Heart right ventricle (tissue), 16 donors: ENCODE results near the gene RALGPS1. TPM values are rescaled to one million over a fixed set of nuclear protein-coding genes. Genes with fewer than 3 reads are reported as not detected.

Source experiments
- ATAC-seq, 8 donors: fragments of 200-7000 bp; cut with Tn5 transposase; one replicate each; pipeline ENCODE4 v1.9.1; 2020; ENCODE audit warnings: mild to moderate bottlenecking in 8 of 8, moderate library complexity in 8 of 8, moderate number of reproducible peaks in 1 of 8
- DNase-seq, 2 donors: peaks; one replicate each; pipeline ENCODE4 v3.0.0-alpha.2; 2020
- H3K27ac ChIP-seq, 10 donors: fragments of 200-600 bp; sonication (generic) in 2 of 10; one replicate each; pipeline versions ENCODE4 v1.5.0 to v1.8.0; 2020 to 2022; ENCODE audit warnings: mild to moderate bottlenecking in 3 of 10
- H3K27me3 ChIP-seq, 7 donors: fragments of 200-600 bp; one replicate each; pipeline ENCODE4 v1.8.0; 2021 to 2022; ENCODE audit warnings: mild to moderate bottlenecking in 2 of 7
- H3K36me3 ChIP-seq, 9 donors: fragments of 200-600 bp; sonication (generic) in 1 of 9; one replicate each; pipeline versions ENCODE4 v1.5.0 to v1.8.0; 2020 to 2022; ENCODE audit warnings: mild to moderate bottlenecking in 2 of 9
- H3K4me1 ChIP-seq, 9 donors: fragments of 200-600 bp; sonication (generic) in 1 of 9; one replicate each; pipeline versions ENCODE4 v1.5.0 to v1.8.0; 2020 to 2022; ENCODE audit warnings: mild to moderate bottlenecking in 4 of 9
- H3K4me3 ChIP-seq, 10 donors: fragments of 200-600 bp; sonication (generic) in 2 of 10; one replicate each; pipeline versions ENCODE4 v1.5.0 to v1.8.0; 2020 to 2022; ENCODE audit warnings: mild to moderate bottlenecking in 7 of 10, moderate library complexity in 2 of 10
- H3K9me3 ChIP-seq, 11 donors: fragments of 200-600 bp in 10 of 11; sonication (generic) in 2 of 11; one replicate each; pipeline versions ENCODE4 v1.5.0 to v1.8.0; 2013 to 2022; ENCODE audit warnings: mild to moderate bottlenecking in 2 of 11, control low read depth in 1 of 11, moderate library complexity in 1 of 11
- WGBS, 2 donors: extraction: QIAGEN DNeasy Blood & Tissue Kit; methylation state at CpG; one replicate each; pipeline ENCODE4 v1.1.7; 2013; ENCODE audit warnings: inconsistent platforms in 1 of 2; 5-methylcytosine and 5-hydroxymethylcytosine counted together
- intact Hi-C, 10 donors: fragments of 100-400 bp; cut with DNase I; formaldehyde crosslinking; loops; one replicate each; pipeline versions ENCODE4 v1.11.1 to v1.14.2; 2022
- polyA plus RNA-seq, 2 donors: library from polyadenylated mRNA; stranded (reverse); fragments of 200-250 nt; gene quantifications; one replicate each; pipeline ENCODE4 v1.2.3, GENCODE V29; 2013
- total RNA-seq, 10 donors: library from RNA; stranded (reverse); fragmentation: NEBNext Ultra II Directional in 3 of 10; extraction: Animal tissue kit (Norgen Biotek cat#: 25700) in 3 of 10; gene quantifications; one replicate each; pipeline versions ENCODE4 v1.2.1 to v1.2.4, GENCODE V29; 2021 to 2023
- TF ChIP-seq, protein P1 (sequence below), 9 donors: fragments of 200-600 bp; sonication (generic) in 2 of 9; IDR thresholded peaks; one replicate each; pipeline versions ENCODE4 v1.5.0 to v1.8.0; 2021 to 2022; ENCODE audit warnings: antibody characterized with exemption in 9 of 9, mild to moderate bottlenecking in 5 of 9, moderate library complexity in 1 of 9
- donor health status: Arrhythmogenic right ventricular cardiomyopathy.
- donor health status: ischemic (EF 13 %, LVEDD 7.1; RV severe dilation, severe dysfunction).
- donor health status: healthy with polysubstance abuse.
- donor health status: DM: no; HTN: yes; CAD: no.
- donor health status: DM: no; HTN: no; CAD: no.
- donor health status: ischemic (EF 25% LVEDD 6.9; RV normal size, moderate dysfunction).
- donor health status: ischemic (EF 25% LVEDD 5.7; RV mildly dilated, moderate dysfunction).
- donor health status: healthy.
- donor health status: DM: yes; HTN: yes; CAD: no.
- donor health status: Ischemic cardiomyopathy.
- donor health status: ischemic (EF 35%, LVEDD 5.7; RV mildly dilated, moderate dysfunction).
- donor health status: nonischemic (EF 11% LVEDD 7.7; RV severe dilation, severe dysfunction).
- donor health status: DM: yes; HTN: yes; CAD: no.
- donor health status: PGD.
- donor health status: ischemic (EF 29% LVEDD 5.4; RV normal size, mild dysfunction).
- donor health status: nonischemic (EF 23%, LVEDD 6.1; RV moderate dilation, normal function).

RALGPS1 gene
- total and polyA plus RNA-seq, 12 donors, result 4.2 to 25.0 (median 16.8) TPM

DNA sequence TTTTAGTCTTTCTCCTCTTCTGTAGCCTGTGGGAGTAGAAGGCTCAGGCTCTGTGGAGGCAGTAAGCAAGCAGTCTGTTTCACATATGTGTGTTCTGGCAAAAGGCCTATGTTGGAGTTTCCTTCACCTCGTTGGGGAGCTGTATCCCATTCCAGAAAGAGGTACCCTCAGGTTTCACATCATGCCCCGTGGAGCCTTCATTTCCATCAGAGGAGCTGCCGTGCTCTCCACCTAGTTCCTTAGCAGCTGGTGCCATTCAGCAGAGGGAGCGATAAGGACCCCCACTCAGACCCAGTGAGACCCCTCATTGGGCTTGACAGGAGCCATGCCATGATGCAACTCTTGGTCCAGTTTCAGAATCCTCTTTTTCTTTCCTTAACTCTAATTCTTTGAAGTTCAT lies 258.5 kb downstream of the RALGPS1 start:
- TF ChIP-seq, protein P1, sequence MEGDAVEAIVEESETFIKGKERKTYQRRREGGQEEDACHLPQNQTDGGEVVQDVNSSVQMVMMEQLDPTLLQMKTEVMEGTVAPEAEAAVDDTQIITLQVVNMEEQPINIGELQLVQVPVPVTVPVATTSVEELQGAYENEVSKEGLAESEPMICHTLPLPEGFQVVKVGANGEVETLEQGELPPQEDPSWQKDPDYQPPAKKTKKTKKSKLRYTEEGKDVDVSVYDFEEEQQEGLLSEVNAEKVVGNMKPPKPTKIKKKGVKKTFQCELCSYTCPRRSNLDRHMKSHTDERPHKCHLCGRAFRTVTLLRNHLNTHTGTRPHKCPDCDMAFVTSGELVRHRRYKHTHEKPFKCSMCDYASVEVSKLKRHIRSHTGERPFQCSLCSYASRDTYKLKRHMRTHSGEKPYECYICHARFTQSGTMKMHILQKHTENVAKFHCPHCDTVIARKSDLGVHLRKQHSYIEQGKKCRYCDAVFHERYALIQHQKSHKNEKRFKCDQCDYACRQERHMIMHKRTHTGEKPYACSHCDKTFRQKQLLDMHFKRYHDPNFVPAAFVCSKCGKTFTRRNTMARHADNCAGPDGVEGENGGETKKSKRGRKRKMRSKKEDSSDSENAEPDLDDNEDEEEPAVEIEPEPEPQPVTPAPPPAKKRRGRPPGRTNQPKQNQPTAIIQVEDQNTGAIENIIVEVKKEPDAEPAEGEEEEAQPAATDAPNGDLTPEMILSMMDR (IDR thresholded peaks at IDR 0.05), result no peak
- no peak for ATAC-seq
- no peaks in the 10 kb centered on the region for H3K9me3 ChIP-seq
- intact Hi-C loops, result no loop called here
- no peak for DNase-seq
- no peaks in the 10 kb centered on the region for H3K27me3 ChIP-seq
- 89% methylated on average over 4 of the region's 4 CpGs for WGBS, 2 donors
- H3K4me3 ChIP-seq, result no peak overlapping the region
- H3K36me3 ChIP-seq, result peaks cover 0 to 24% (median 0%) of the 10 kb centered on the region in 9 donors
- no peak overlapping the region for H3K27ac ChIP-seq
- H3K4me1 ChIP-seq, result peaks cover 0 to 27% (median 11%) of the 10 kb centered on the region in 9 donors

DNA sequence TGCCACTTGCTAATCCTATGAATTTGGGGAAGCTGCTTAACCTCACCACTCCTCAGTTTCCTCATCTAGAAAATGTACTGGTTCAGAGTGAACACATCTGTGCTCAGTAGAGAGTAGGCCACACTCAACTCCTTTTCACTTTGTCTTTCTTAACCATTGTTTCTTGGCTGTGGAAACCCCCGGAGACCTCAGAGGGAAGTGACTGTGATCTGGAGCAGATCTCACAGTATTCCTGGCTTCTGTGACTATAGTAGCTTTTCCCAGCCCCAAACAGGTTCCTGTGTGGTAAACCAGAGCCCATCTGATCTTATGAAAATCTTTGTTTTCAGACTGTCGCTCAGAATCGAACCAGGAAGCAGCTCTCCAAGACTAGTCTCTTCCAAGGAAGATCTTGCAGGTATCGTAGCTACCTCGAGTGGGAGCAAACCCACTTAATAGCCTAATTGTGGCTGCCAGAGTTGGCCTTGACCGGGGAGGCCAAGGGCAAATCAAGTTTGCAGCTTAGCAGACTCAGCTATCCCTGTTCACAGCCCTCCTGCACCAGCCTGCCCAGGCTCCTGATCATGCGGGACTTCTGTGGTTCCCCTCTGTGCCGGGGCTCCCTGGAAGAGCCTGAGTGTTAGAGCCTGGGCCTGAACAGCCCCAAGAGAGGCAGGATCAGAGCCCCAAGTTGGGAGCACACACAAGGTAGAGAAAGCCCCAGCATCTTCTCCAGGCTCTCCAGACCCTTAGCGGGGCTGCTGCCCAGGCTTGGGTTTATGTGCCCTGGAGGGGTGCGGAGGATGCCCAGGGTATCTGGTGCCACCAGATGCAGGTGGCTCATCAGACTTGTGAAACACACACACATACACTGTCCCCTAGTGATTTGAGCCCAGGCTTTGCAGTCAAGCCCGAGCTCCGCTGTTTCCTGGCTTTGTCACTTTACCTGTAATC lies 260.1 kb downstream of the RALGPS1 start:
- H3K9me3 ChIP-seq, result no peaks in the 10 kb centered on the region
- peaks cover 0 to 15% (median 0%) of the 10 kb centered on the region in 9 donors for H3K36me3 ChIP-seq
- 76 to 79% methylated on average over 12 of the region's 12 CpGs for WGBS, 2 donors
- H3K27ac ChIP-seq, result peak overlapping the region in 7 of 10 donors; percentile 23 to 85 (median 66)
- intact Hi-C loops, result no loop called here
- peaks cover 2 to 41% (median 17%) of the 10 kb centered on the region in 9 donors for H3K4me1 ChIP-seq
- TF ChIP-seq, protein P1 (IDR thresholded peaks at IDR 0.05), result no peak
- no peak overlapping the region for H3K4me3 ChIP-seq
- H3K27me3 ChIP-seq, result no peaks in the 10 kb centered on the region
- peak in 4 of 8 donors; percentile 13 to 57 (median 33) for ATAC-seq
- no peak for DNase-seq

DNA sequence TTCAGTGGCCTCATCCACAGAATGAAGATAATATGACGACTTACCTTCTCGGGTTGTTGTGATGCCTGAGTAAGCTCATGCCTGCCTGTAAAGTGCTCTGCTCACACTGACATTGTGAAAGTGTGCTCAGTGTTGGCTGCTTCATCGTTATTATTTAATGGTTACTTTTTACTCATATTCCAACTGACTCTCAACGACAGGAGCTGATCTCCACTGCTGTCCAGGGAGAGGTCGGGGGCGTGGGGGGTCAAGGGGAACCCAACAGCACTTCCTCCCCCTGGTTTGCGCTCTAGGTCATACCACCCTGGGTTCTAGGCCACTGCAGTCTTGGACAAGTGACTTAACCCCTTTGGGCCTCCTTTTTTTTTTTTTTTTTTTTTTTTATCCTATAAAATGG lies 260.7 kb downstream of the RALGPS1 start:
- Histone ChIP-seq H3K36me3 (peaks cover 0 to 15% (median 0%) of the 10 kb centered on the region in 9 donors), H3K4me1 (peaks cover 2 to 47% (median 18%) of the 10 kb centered on the region in 9 donors), H3K27ac (peak overlapping the region in 4 of 10 donors; percentile 66 to 85 (median 78)), H3K9me3 (no peaks in the 10 kb centered on the region), H3K4me3 (no peak overlapping the region), H3K27me3 (no peaks in the 10 kb centered on the region)
- ATAC-seq (no peak), DNase-seq (no peak)
- intact Hi-C loops, result no loop called here
- TF ChIP-seq, protein P1 (IDR thresholded peaks at IDR 0.05), result no peak
- 90 to 95% methylated on average over 7 of the region's 7 CpGs for WGBS, 2 donors

DNA sequence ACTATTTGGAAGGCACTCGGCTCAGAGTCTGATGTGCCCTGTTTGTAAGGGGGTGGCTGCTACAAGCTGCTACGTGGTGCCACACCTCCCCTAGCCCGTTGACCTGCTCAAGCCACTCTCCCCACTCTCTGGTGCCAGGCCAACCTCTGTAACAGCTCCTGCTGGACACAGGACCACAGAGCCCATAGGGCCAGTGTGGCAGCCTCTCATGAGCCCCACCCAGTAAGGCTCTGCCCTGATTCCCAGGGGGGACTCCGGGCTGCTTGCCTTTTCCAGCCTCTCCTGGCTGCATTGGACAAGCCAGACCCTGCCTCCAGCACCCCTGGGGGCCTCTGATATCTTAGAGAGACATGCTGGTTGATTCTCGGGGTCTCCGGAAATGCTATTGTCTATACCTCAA lies 261.2 kb downstream of the RALGPS1 start:
- Histone ChIP-seq H3K27me3 (no peaks in the 10 kb centered on the region), H3K9me3 (no peaks in the 10 kb centered on the region), H3K4me1 (peaks cover 2 to 50% (median 18%) of the 10 kb centered on the region in 9 donors), H3K27ac (peak overlapping the region in 2 of 10 donors; percentile 13 to 84), H3K4me3 (no peak overlapping the region), H3K36me3 (peaks cover 0 to 15% (median 0%) of the 10 kb centered on the region in 9 donors)
- TF ChIP-seq, protein P1 (IDR thresholded peaks at IDR 0.05), result no peak
- ATAC-seq, result peak in 1 of 8 donors; percentile 20
- intact Hi-C loops, result no loop called here
- no peak for DNase-seq
- 86 to 87% methylated on average over 6 of the region's 6 CpGs for WGBS, 2 donors
